IMR-90 (cell line): ENCODE results near the gene CAMTA1. TPM values are rescaled to one million over a fixed set of nuclear protein-coding genes. Genes with fewer than 3 reads are reported as not detected.

Experiments used
- ATAC-seq: fragments of 200-7000 bp; cut with Tn5 transposase; 2 replicates; pipeline ENCODE4 v1.9.1; 2020; ENCODE audit warnings: low read depth, mild to moderate bottlenecking, moderate library complexity
- BruUV-seq: library from RNA; stranded (reverse); fragments of 400-500 nt; replicated peaks from 2 replicates; lab custom pipeline; 2021; lab: Mats Ljungman, UMichigan
- CTCF ChIA-PET: fragments of 300-600 bp; formaldehyde crosslinking; extraction: SDS; loops from one replicate; lab custom pipeline; 2021; ENCODE audit warnings: antibody characterized with exemption; lab: Yijun Ruan, JAX
- POLR2A ChIA-PET: fragments of 300-600 bp; sonication (Branson Sonifier 250); formaldehyde crosslinking; loops from one replicate; lab custom pipeline; 2022; ENCODE audit warnings: antibody characterized with exemption; ENCODE audit not compliant: unreplicated experiment; lab: Charles Lee
- DNase-seq: peaks from one replicate; pipeline ENCODE4 v3.0.0; 2013
- H2AFZ ChIP-seq: replicated peaks from 2 replicates; pipeline ENCODE3; 2013; ENCODE audit warnings: low read length, mild to moderate bottlenecking; ENCODE audit not compliant: poor library complexity
- H2AK5ac ChIP-seq: 2 replicates; pipeline ENCODE4 v1.6.1; 2013; ENCODE audit warnings: low read depth, low read length, inconsistent platforms
- H2AK9ac ChIP-seq: replicated peaks from 2 replicates; pipeline ENCODE3; 2013; ENCODE audit warnings: mild to moderate bottlenecking, low read depth, low read length, moderate library complexity; ENCODE audit not compliant: poor library complexity
- H2BK120ac ChIP-seq: 2 replicates; pipeline ENCODE4 v1.6.1; 2013; ENCODE audit warnings: low read depth, low read length, inconsistent platforms
- H2BK15ac ChIP-seq: 3 replicates; pipeline ENCODE4 v1.6.1; 2013; ENCODE audit warnings: low read depth, low read length, inconsistent platforms
- H2BK20ac ChIP-seq: 2 replicates; pipeline ENCODE4 v1.6.1; 2013; ENCODE audit warnings: low read depth, mild to moderate bottlenecking, inconsistent platforms, low read length, moderate library complexity
- H2BK5ac ChIP-seq: 2 replicates; pipeline ENCODE4 v1.6.1; 2013; ENCODE audit warnings: mild to moderate bottlenecking, low read depth, low read length, inconsistent platforms; ENCODE audit not compliant: poor library complexity, severe bottlenecking
- H3K14ac ChIP-seq: replicated peaks from 2 replicates; pipeline ENCODE4 v1.6.1; 2013; ENCODE audit warnings: low read depth, low read length, inconsistent platforms
- H3K18ac ChIP-seq: 2 replicates; pipeline ENCODE4 v1.6.1; 2013; ENCODE audit warnings: low read depth, low read length, control low read depth
- H3K23ac ChIP-seq: 2 replicates; pipeline ENCODE4 v1.6.1; 2013; ENCODE audit warnings: low read depth, low read length, inconsistent platforms
- H3K27ac ChIP-seq: 2 replicates; pipeline ENCODE4 v1.5.1; 2013; ENCODE audit warnings: mild to moderate bottlenecking, control low read depth, low read length; ENCODE audit not compliant: insufficient read depth
- H3K27me3 ChIP-seq: 2 replicates; pipeline ENCODE4 v1.6.1; 2013; ENCODE audit warnings: low read length; ENCODE audit not compliant: control insufficient read depth, insufficient read depth
- H3K36me3 ChIP-seq: 2 replicates; pipeline ENCODE4 v1.6.1; 2013; ENCODE audit warnings: low read length, mixed read lengths; ENCODE audit not compliant: control insufficient read depth, insufficient read depth
- H3K4ac ChIP-seq: 2 replicates; pipeline ENCODE4 v1.6.1; 2013; ENCODE audit warnings: low read depth, low read length, inconsistent platforms
- H3K4me1 ChIP-seq: 2 replicates; pipeline ENCODE4 v1.6.1; 2013; ENCODE audit warnings: low read length, mixed read lengths; ENCODE audit not compliant: control insufficient read depth, insufficient read depth
- H3K4me2 ChIP-seq: 2 replicates; pipeline ENCODE4 v1.6.1; 2013; ENCODE audit warnings: low read depth, mild to moderate bottlenecking, control low read depth, low read length, moderate library complexity
- H3K4me3 ChIP-seq: 2 replicates; pipeline ENCODE4 v1.5.1; 2013; ENCODE audit warnings: low read depth, mild to moderate bottlenecking, control low read depth, low read length, moderate library complexity; ENCODE audit not compliant: insufficient read depth
- H3K56ac ChIP-seq: 2 replicates; pipeline ENCODE4 v1.6.1; 2013; ENCODE audit warnings: low read length, inconsistent platforms; ENCODE audit not compliant: insufficient read depth; ENCODE audit errors: extremely low read depth
- H3K79me1 ChIP-seq, 2 experiments: 2 replicates each; pipeline ENCODE4 v1.6.1; 2013; ENCODE audit warnings: low read length in 2 of 2, inconsistent platforms in 1 of 2, low read depth in 1 of 2
- H3K9ac ChIP-seq: 2 replicates; pipeline ENCODE4 v1.6.1; 2013; ENCODE audit warnings: low read depth, low read length, control low read depth
- H3K9me1 ChIP-seq: 2 replicates; pipeline ENCODE4 v1.6.1; 2013; ENCODE audit warnings: low read length, inconsistent platforms; ENCODE audit not compliant: insufficient read depth
- H3K9me3 ChIP-seq: 2 replicates; pipeline ENCODE4 v1.6.1; 2013; ENCODE audit warnings: low read length; ENCODE audit not compliant: control insufficient read depth, insufficient read depth
- H4K20me1 ChIP-seq: 2 replicates; pipeline ENCODE4 v1.6.1; 2013; ENCODE audit warnings: low read length, inconsistent platforms; ENCODE audit not compliant: insufficient read depth
- H4K5ac ChIP-seq: 2 replicates; pipeline ENCODE4 v1.6.1; 2013; ENCODE audit warnings: mild to moderate bottlenecking, low read depth, low read length, control low read depth
- H4K8ac ChIP-seq, 2 experiments: 2 replicates each; pipeline ENCODE4 v1.6.1; 2013; ENCODE audit warnings: low read depth in 2 of 2, low read length in 2 of 2, control low read depth in 1 of 2, inconsistent platforms in 1 of 2
- H4K91ac ChIP-seq: 2 replicates; pipeline ENCODE4 v1.6.1; 2013; ENCODE audit warnings: low read depth, low read length, inconsistent platforms; ENCODE audit not compliant: insufficient read depth
- CEBPB ChIP-seq: IDR thresholded peaks from 2 replicates; pipeline ENCODE4 v1.6.1; 2012; ENCODE audit warnings: low read depth, low read length, improper control_type of control experiment
- CHD1 ChIP-seq: IDR thresholded peaks from 2 replicates; pipeline ENCODE4 v1.6.1; 2012; ENCODE audit warnings: low read depth, low read length, improper control_type of control experiment
- FOS ChIP-seq: fragments of 150-350 bp; IDR thresholded peaks from 2 replicates; pipeline ENCODE4 v1.6.1; 2016; ENCODE audit warnings: low read depth, low read length
- MAZ ChIP-seq: IDR thresholded peaks from 2 replicates; pipeline ENCODE4 v1.6.1; 2012; ENCODE audit warnings: low read depth, mild to moderate bottlenecking, low read length, improper control_type of control experiment, moderate library complexity, borderline replicate concordance
- MXI1 ChIP-seq: IDR thresholded peaks from 2 replicates; pipeline ENCODE4 v1.6.1; 2012; ENCODE audit warnings: low read depth, mild to moderate bottlenecking, low read length, moderate library complexity, borderline replicate concordance
- NFE2L2 ChIP-seq: fragments of 150-350 bp; IDR thresholded peaks from 2 replicates; pipeline ENCODE4 v1.6.1; 2016; ENCODE audit warnings: low read depth, mild to moderate bottlenecking, low read length
- POLR2A ChIP-seq: IDR thresholded peaks from 2 replicates; pipeline ENCODE4 v1.6.1; 2012; ENCODE audit warnings: mild to moderate bottlenecking, low read depth, low read length
- RAD21 ChIP-seq: IDR thresholded peaks from 2 replicates; pipeline ENCODE4 v1.6.1; 2012; ENCODE audit warnings: low read length, improper control_type of control experiment
- RCOR1 ChIP-seq: IDR thresholded peaks from 2 replicates; pipeline ENCODE4 v1.6.1; 2012; ENCODE audit warnings: mild to moderate bottlenecking, low read length, improper control_type of control experiment; ENCODE audit not compliant: insufficient replicate concordance
- RFX5 ChIP-seq: IDR thresholded peaks from 2 replicates; pipeline ENCODE4 v1.8.0; 2012; ENCODE audit warnings: low read depth, mild to moderate bottlenecking, low read length, moderate library complexity
- SMC3 ChIP-seq: fragments of 150-350 bp; IDR thresholded peaks from 2 replicates; pipeline ENCODE4 v1.6.1; 2016; ENCODE audit warnings: low read depth, mild to moderate bottlenecking, antibody characterized with exemption, low read length, moderate library complexity
- USF2 ChIP-seq: fragments of 150-350 bp; IDR thresholded peaks from 2 replicates; pipeline ENCODE4 v1.6.1; 2017; ENCODE audit warnings: mild to moderate bottlenecking, antibody characterized with exemption, low read length, low read depth
- WGBS, 2 experiments: methylation state at CpG; one replicate each; pipeline versions ENCODE4 v1.1.5 to v1.1.7; 2013; ENCODE audit warnings: missing lambda C conversion rate in 2 of 2; ENCODE audit not compliant: insufficient read length in 1 of 2; ENCODE audit errors: extremely low coverage in 2 of 2; 5-methylcytosine and 5-hydroxymethylcytosine counted together
- dilution Hi-C: fragments of 300-500 bp; cut with HindIII; formaldehyde crosslinking; loops from one replicate; pipeline ENCODE4 v1.14.3; 2018; ENCODE audit warnings: low sequenced_read_pairs; ENCODE audit not compliant: unreplicated experiment
- in situ Hi-C: fragments of 300-500 bp; cut with MboI; formaldehyde crosslinking; loops from 3 replicates; pipeline ENCODE4 v1.14.3; 2019; ENCODE audit warnings: low sequenced_read_pairs, inconsistent platforms, mixed read lengths
- intact Hi-C: fragments of 100-400 bp; cut with micrococcal nuclease; formaldehyde crosslinking; loops from 2 replicates; pipeline ENCODE4 v1.10.0; 2022
- polyA plus RNA-seq, 3 experiments: library from polyadenylated mRNA; depleted of rRNA; stranded (reverse); fragments of >200 nt; gene quantifications; 2 replicates each; pipeline ENCODE4 v1.2.3, GENCODE V29; 2012; ENCODE audit warnings: low replicate concordance in 1 of 3
- total RNA-seq: library from RNA; depleted of rRNA; stranded (reverse); fragments of >200 nt; gene quantifications from 2 replicates; pipeline ENCODE4 v1.2.3, GENCODE V29; 2012

Gene CAMTA1
- total and polyA plus RNA-seq, 2 of the 4 experiments (the other 2 are of a cell fraction), result 35.5 to 74.3 TPM

- no peak for TF ChIP-seq USF2
- no peak for TF ChIP-seq RAD21
Observed at GRCh38 chr1:7293702-7294629, 508.7 kb downstream of the CAMTA1 start (continued).

DNA sequence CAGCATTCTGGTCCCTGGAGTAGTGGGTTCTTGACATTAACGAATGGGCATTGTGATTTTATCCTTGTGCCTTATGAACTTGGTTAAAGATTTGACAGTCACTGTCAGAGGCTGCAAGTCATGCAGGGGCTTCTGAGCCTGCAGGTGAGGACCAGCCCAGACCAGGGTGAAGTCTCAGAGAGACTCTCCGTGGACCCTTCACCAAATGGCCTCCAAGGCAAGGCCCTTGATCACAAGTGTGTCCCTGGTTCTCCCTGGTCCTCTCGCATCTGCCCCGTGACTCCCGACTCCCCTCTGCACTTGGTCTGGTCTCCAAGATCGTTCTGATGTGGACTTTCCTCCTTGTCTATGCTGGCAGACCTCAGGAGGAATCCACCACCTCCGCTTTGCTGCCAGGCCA lies 509.4 kb downstream of the CAMTA1 start:
- in situ Hi-C loops, result no loop called here
- TF ChIP-seq MAZ (no peak), RAD21 (no peak), USF2 (no peak), CEBPB (no peak), RCOR1 (no peak), POLR2A (no peak), RFX5 (no peak), NFE2L2 (no peak), SMC3 (no peak), CHD1 (no peak), FOS (no peak), MXI1 (no peak)

More for the DNA sequence above, 509.4 kb downstream of the CAMTA1 start:
- Histone ChIP-seq H4K5ac (no peak overlapping the region), H2AK9ac (peak overlapping the region; percentile 50), H3K9ac (no peak overlapping the region), H3K4me3 (no peak overlapping the region), H3K56ac (no peak overlapping the region), H2AK5ac (no peak overlapping the region), H3K9me1 (peaks cover 13% of the 10 kb centered on the region; the same call in 1 of the 2 replicates), H4K8ac (no peak overlapping the region), H3K18ac (no peak overlapping the region), H2BK15ac (peak overlapping the region; percentile 18), H3K23ac (no peak overlapping the region), H3K4me2 (no peak overlapping the region), H4K20me1 (0 out of 2 replicates have a peak, but pooled peaks cover 2% of the 10 kb centered on the region), H3K27me3 (no peaks in the 10 kb centered on the region), H3K4me1 (peaks cover 17% of the 10 kb centered on the region), H3K36me3 (no peaks in the 10 kb centered on the region), H3K9me3 (peaks cover 8% of the 10 kb centered on the region), H2BK5ac (no peak overlapping the region), H3K27ac (no peak overlapping the region), H3K79me1 (no peaks in the 10 kb centered on the region), H2BK120ac (peak overlapping the region; percentile 42; the same call in 1 of the 2 replicates), H3K14ac (no peak overlapping the region), H4K91ac (0 out of 2 replicates have a peak overlapping the region, but pooled peaks have one; percentile 25), H2BK20ac (peak overlapping the region; percentile 20; the same call in 1 of the 2 replicates), H3K4ac (no peak overlapping the region), H2AFZ (no peak overlapping the region)
- 93% methylated on average over 5 of the region's 7 CpGs; no CpG with 5 or more reads in 1 of the 2 experiments for WGBS, 2 experiments
- BruUV-seq, result no TSS peak
- dilution Hi-C loops (no loop called here), intact Hi-C loops (loop anchor here (5.0 to 10.0 kb wide), 4 partner anchors 72 to 350 kb away; no protein-coding TSS in a partner anchor)
- CTCF ChIA-PET, result no interaction called here
- DNase-seq, result no peak
- POLR2A ChIA-PET, result no interaction called here
- ATAC-seq, result no peak
